T-helper 17 cell (primary cell): Measurements from ENCODE around the gene AKT3. TPM values are rescaled to one million over a fixed set of nuclear protein-coding genes. Genes with fewer than 3 reads are reported as not detected.
A peak's percentile ranks its signal among the peaks of the same experiment; 100 is the strongest.

ENCODE experiments used
- ATAC-seq: fragments of 150-1000 bp; cut with Tn5 transposase; 2 replicates; pipeline ENCODE4 v1.10.0; 2021; ENCODE audit warnings: mild to moderate bottlenecking, moderate library complexity
- DNase-seq, 3 donors: peaks; one replicate each; pipeline versions ENCODE4 v3.0.0 to v3.0.0-alpha.2; 2020 to 2021
- H3K9me3 ChIP-seq: one replicate; pipeline ENCODE4 v1.7.0; 2013; ENCODE audit warnings: low read length, mild to moderate bottlenecking; ENCODE audit not compliant: control insufficient read depth, poor library complexity, severe bottlenecking
- H3K27ac Mint-ChIP-seq: one replicate; pipeline ENCODE4 v1.8.0; 2022; ENCODE audit warnings: mild to moderate bottlenecking, moderate library complexity, mixed read lengths
- H3K27me3 Mint-ChIP-seq: one replicate; pipeline ENCODE4 v1.8.0; 2022; ENCODE audit warnings: mixed read lengths
- H3K36me3 Mint-ChIP-seq: one replicate; pipeline ENCODE4 v1.8.0; 2022; ENCODE audit warnings: low read depth, mixed read lengths
- H3K4me1 Mint-ChIP-seq: one replicate; pipeline ENCODE4 v1.8.0; 2022; ENCODE audit warnings: mild to moderate bottlenecking, mixed read lengths
- H3K4me3 Mint-ChIP-seq: one replicate; pipeline ENCODE4 v1.8.0; 2022; ENCODE audit warnings: mild to moderate bottlenecking, moderate library complexity, mixed read lengths
- total RNA-seq, 4 donors: library from RNA in 2 of 4; stranded (reverse) in 2 of 4; gene quantifications; one replicate each; pipeline ENCODE4 v1.2.3 and lab custom pipeline; 2022 to 2026

AKT3 gene
- total RNA-seq, 2 donors from 2014 or later: 96.0 to 103 TPM

- no peak overlapping the region for H3K4me3 Mint-ChIP-seq
- H3K27me3 Mint-ChIP-seq: no peaks in the 10 kb centered on the region
- H3K27ac Mint-ChIP-seq: peak overlapping the region; percentile 34
- H3K36me3 Mint-ChIP-seq: no peaks in the 10 kb centered on the region
- DNase-seq: no peak
- no peaks in the 10 kb centered on the region for H3K9me3 ChIP-seq
- no peak for ATAC-seq
- H3K4me1 Mint-ChIP-seq: peaks cover 31% of the 10 kb centered on the region
Observed at GRCh38 chr1:243732637-243733036, 117.4 kb downstream of the AKT3 start.

DNA sequence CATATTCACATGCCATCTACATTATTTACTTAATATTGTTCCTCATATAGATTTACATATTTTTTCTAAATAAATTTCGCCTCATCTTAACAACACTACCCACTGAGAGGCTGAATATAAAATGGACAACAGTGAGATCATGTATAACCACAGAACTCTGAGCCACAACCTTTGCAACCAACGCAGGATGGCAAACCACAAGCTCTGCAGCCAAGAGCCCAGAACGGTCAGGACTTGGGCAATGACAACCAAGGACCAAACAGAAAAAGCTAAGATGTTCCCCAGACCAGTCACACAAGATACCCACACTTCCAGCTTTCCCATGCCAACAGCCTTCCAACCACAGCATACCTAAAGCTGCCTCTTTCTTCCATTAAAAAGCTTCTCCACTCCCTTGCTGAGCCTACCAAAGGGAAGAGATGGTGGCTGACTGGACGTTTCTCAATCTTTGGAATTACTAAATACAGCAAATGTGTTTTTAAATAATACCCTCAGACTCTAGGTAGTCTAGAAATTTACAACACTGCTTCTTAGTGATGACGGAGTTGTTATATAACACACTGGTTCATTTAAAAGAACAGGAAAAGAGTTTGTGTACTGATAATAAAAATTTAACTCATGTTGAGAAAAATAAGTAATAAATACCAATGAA is 117.9 kb downstream of the AKT3 start:
- peaks cover 28% of the 10 kb centered on the region for H3K4me1 Mint-ChIP-seq
- no peaks in the 10 kb centered on the region for H3K9me3 ChIP-seq
- no peaks in the 10 kb centered on the region for H3K36me3 Mint-ChIP-seq
- no peak overlapping the region for H3K4me3 Mint-ChIP-seq
- ATAC-seq (no peak), DNase-seq (no peak)
- H3K27ac Mint-ChIP-seq: peak overlapping the region; percentile 21
- no peaks in the 10 kb centered on the region for H3K27me3 Mint-ChIP-seq

- ATAC-seq: peak; percentile 41
Observed at GRCh38 chr1:243731301-243731891, 118.6 kb downstream of the AKT3 start.

GRCh38 chr1:243730487-243731150 is 119.4 kb downstream of the AKT3 start:
- no peaks in the 10 kb centered on the region for H3K9me3 ChIP-seq
- no peaks in the 10 kb centered on the region for H3K36me3 Mint-ChIP-seq
- DNase-seq (no peak), ATAC-seq (no peak)
- H3K4me1 Mint-ChIP-seq: peaks cover 26% of the 10 kb centered on the region
- H3K27me3 Mint-ChIP-seq: no peaks in the 10 kb centered on the region
- H3K27ac Mint-ChIP-seq: no peak overlapping the region
- H3K4me3 Mint-ChIP-seq: no peak overlapping the region

More at GRCh38 chr1:243731301-243731891, 118.6 kb downstream of the AKT3 start:
- no peak overlapping the region for H3K4me3 Mint-ChIP-seq
- no peaks in the 10 kb centered on the region for H3K27me3 Mint-ChIP-seq
- H3K27ac Mint-ChIP-seq: no peak overlapping the region
- H3K9me3 ChIP-seq: no peaks in the 10 kb centered on the region
- H3K4me1 Mint-ChIP-seq: peaks cover 25% of the 10 kb centered on the region
- no peak for DNase-seq
- no peaks in the 10 kb centered on the region for H3K36me3 Mint-ChIP-seq

- no peak for ATAC-seq
- Mint-ChIP-seq H3K27me3 (no peaks in the 10 kb centered on the region), H3K4me1 (peaks cover 29% of the 10 kb centered on the region), H3K36me3 (no peaks in the 10 kb centered on the region), H3K4me3 (no peak overlapping the region), H3K27ac (no peak overlapping the region)
- no peaks in the 10 kb centered on the region for H3K9me3 ChIP-seq
- DNase-seq: no peak
Observed at GRCh38 chr1:243729956-243730355, 120.1 kb downstream of the AKT3 start.

DNA sequence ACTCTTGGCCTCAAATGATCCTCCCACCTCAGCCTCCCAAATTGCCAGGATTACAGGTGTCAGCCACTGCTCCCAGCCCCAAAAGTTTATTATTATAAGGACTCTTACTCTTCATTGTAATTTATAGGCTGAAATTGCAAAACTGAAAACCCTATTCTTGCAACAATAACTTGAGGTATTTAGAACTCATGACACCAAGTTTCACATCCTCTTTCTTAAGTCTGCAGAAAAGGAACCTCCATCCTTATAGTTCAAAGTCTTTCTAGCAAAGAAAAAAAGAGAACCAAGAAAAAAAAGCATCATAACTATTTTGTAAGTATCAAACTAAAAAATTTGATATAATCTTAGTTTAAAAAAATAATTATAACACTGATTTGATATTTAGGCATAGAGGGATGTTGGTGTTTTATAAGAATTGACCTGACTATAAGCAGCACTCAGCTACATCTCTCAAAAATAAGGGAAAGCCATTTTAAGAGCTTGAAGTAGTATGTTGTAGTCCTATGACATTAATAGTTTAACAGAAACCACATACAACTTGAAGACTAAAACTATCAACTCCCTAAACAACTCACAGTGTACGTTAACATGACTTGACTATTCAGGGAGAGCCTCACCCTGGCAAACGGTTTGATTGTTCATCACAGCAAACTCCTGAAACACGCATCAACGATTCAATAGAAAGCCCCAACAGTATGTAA is 122.4 kb downstream of the AKT3 start:
- ATAC-seq: peak; percentile 45
- H3K9me3 ChIP-seq: no peaks in the 10 kb centered on the region
- H3K27ac Mint-ChIP-seq: no peak overlapping the region
- H3K4me3 Mint-ChIP-seq: no peak overlapping the region
- H3K36me3 Mint-ChIP-seq: no peaks in the 10 kb centered on the region
- no peak for DNase-seq
- H3K4me1 Mint-ChIP-seq: peaks cover 36% of the 10 kb centered on the region
- no peaks in the 10 kb centered on the region for H3K27me3 Mint-ChIP-seq

DNA sequence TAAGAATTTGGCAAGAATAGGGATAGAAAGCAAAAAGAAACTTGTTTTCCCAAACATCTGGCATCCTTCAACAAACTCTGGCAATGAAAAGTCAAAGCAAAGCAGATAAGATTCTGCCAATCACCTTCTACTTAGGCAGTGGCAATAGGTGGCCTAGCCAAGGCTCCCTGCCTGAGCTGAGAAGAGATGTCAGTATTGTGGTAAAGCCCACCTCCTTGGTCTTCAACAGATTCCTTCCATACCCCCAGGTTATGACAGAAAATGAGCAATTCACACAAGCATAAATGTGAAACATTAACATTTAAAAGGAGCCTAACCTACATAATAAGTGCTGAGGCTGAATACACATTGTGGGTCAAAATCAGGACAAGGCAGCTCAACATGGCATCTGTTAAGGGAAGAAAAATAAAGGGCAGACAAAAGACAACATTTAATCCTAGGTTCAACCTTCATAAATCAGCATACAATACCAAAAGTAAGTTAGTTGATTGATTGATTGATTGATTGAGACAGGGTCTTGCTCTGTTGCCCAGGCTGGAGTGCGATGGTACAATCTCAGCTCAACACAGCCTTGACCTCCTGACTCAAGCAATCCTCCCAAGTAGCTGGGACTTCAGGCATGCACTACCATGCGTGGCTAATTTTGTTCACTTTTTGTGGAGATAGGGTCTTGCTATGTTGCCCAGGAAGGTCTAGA is 123.1 kb downstream of the AKT3 start:
- no peak for DNase-seq
- no peaks in the 10 kb centered on the region for H3K9me3 ChIP-seq
- no peak overlapping the region for H3K27ac Mint-ChIP-seq
- peaks cover 36% of the 10 kb centered on the region for H3K4me1 Mint-ChIP-seq
- H3K36me3 Mint-ChIP-seq: no peaks in the 10 kb centered on the region
- ATAC-seq: no peak
- no peaks in the 10 kb centered on the region for H3K27me3 Mint-ChIP-seq
- H3K4me3 Mint-ChIP-seq: no peak overlapping the region

DNA sequence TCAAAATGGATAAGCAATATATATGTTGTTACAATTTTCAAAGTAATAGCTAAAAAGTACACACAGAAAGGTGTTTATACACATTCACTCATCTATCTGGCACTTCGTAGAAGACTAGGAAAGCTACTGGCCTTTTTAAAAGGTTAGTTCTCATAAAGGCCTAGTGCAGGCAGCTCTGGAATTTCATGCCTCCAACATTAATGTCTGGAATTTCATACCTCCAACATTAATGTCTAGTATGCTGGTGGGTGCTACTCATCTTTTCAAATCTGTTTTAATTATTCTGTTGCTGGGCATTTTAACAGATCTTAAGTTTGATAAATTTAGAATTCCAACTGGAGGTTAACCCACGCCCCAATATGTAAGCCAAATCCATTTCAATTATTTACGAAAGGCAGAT is 124.2 kb downstream of the AKT3 start:
- no peaks in the 10 kb centered on the region for H3K9me3 ChIP-seq
- Mint-ChIP-seq H3K4me3 (no peak overlapping the region), H3K27me3 (no peaks in the 10 kb centered on the region), H3K4me1 (peaks cover 37% of the 10 kb centered on the region), H3K36me3 (peaks cover 2% of the 10 kb centered on the region), H3K27ac (no peak overlapping the region)
- ATAC-seq (no peak), DNase-seq (no peak)

DNA sequence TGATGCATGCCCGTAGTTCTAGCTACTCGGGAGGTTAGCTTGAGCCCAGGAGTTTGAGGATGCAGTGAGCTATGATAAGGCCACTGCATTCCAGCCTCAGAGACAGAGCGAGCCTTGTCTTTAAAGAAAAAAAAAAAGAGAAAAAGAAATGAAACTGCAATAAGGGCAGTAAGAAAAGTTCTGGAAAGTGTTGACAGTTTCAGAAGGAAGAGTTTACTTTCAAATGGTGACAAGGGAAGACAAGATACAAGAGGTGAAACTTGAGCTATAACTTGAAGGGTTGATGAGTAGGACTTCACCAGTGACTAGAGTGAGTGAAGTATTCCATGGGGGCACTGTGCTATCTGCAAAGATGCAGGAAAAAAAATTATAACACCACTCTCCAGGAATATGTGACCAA is 125.0 kb downstream of the AKT3 start:
- Mint-ChIP-seq H3K27ac (peak overlapping the region; percentile 86), H3K4me3 (no peak overlapping the region), H3K27me3 (no peaks in the 10 kb centered on the region), H3K4me1 (peaks cover 40% of the 10 kb centered on the region), H3K36me3 (peaks cover 2% of the 10 kb centered on the region)
- DNase-seq (no peak), ATAC-seq (no peak)
- H3K9me3 ChIP-seq: no peaks in the 10 kb centered on the region

DNA sequence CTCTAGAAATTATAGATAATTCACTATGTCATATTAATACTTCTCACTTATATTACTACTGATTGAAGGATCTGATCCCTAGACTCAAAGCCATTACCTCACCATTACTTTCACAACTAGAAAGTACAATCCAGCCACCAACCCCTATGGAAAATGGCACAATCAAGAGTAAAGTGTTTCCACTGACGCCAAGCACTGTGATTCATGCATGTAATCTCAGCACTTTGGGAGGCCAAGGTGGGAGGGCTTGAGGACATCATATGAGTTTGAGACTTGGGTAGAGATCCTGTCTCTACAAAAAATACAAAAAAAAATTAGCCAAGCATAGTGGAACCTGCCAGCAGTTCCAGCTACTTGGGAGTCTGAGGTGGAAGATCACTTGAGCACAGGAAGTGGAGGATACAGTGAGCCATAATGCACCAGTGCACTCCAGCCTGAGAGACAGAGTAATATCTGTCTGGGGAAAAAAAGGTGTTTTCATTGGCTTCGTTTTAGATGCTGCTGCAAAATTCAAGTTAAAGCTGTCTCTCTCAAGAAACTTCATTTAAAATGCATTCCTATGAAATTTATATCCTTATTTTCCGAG is 126.5 kb downstream of the AKT3 start:
- Mint-ChIP-seq H3K27ac (peak overlapping the region; percentile 86), H3K4me1 (peaks cover 40% of the 10 kb centered on the region)
- ATAC-seq: no peak

DNA sequence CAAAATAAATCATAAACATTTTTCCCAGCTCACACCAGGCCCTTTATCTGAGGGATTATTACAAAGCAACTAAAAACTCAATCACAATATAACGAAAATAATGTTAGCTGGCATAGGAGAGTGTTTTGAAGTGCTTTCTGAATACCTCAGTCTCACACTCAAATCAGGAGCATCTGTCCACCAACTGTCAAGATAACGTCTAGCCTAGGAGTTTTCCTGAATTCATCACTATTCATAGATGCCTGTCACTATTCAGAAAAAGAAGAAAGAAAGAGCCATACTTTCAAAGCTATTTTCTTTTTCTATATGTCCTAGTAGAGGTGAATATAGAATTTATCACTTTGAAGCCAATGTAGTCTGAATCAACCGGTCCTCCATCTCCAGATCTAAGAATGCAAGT is 127.0 kb downstream of the AKT3 start:
- peaks cover 2% of the 10 kb centered on the region for H3K36me3 Mint-ChIP-seq
- no peak for ATAC-seq
- H3K4me1 Mint-ChIP-seq: peaks cover 38% of the 10 kb centered on the region
- DNase-seq: no peak
- no peaks in the 10 kb centered on the region for H3K9me3 ChIP-seq
- no peak overlapping the region for H3K4me3 Mint-ChIP-seq
- no peaks in the 10 kb centered on the region for H3K27me3 Mint-ChIP-seq
- peak overlapping the region; percentile 86 for H3K27ac Mint-ChIP-seq

More for the DNA sequence above, 126.5 kb downstream of the AKT3 start:
- Mint-ChIP-seq H3K36me3 (peaks cover 2% of the 10 kb centered on the region), H3K27me3 (no peaks in the 10 kb centered on the region), H3K4me3 (no peak overlapping the region)
- no peak for DNase-seq
- H3K9me3 ChIP-seq: no peaks in the 10 kb centered on the region

GRCh38 chr1:243719476-243719875 is 130.6 kb downstream of the AKT3 start:
- H3K4me3 Mint-ChIP-seq: no peak overlapping the region
- H3K27ac Mint-ChIP-seq: no peak overlapping the region
- no peaks in the 10 kb centered on the region for H3K27me3 Mint-ChIP-seq
- peaks cover 32% of the 10 kb centered on the region for H3K4me1 Mint-ChIP-seq
- no peaks in the 10 kb centered on the region for H3K9me3 ChIP-seq
- ATAC-seq: no peak
- no peak for DNase-seq
- peaks cover 2% of the 10 kb centered on the region for H3K36me3 Mint-ChIP-seq
